GM12878 (cell line): ENCODE measurements around the gene ITSN1. TPM values are rescaled to one million over a fixed set of nuclear protein-coding genes. Genes with fewer than 3 reads are reported as not detected.

Experiments used
- ATAC-seq: fragments of 200-7000 bp; cut with Tn5 transposase; 3 replicates; pipeline ENCODE4 v1.9.1; 2020; ENCODE audit warnings: mild to moderate bottlenecking, moderate library complexity
- BruUV-seq: library from RNA; stranded (reverse); fragments of 400-500 nt; replicated peaks from 2 replicates; lab custom pipeline; 2021; lab: Mats Ljungman, UMichigan
- CTCF ChIA-PET: fragments of 300-600 bp; sonication (Branson Sonifier 250); formaldehyde crosslinking; extraction: SDS; loops from one replicate; lab custom pipeline; 2021; ENCODE audit warnings: inconsistent platforms; lab: Yijun Ruan, JAX
- POLR2A ChIA-PET: fragments of 350-600 bp; formaldehyde crosslinking; extraction: SDS; loops from one replicate; lab custom pipeline; 2021; ENCODE audit warnings: inconsistent platforms; lab: Charles Lee
- RAD21 ChIA-PET: fragments of 300-600 bp; sonication (Branson Sonifier 250); formaldehyde crosslinking; loops from one replicate; lab custom pipeline; 2023; ENCODE audit warnings: antibody characterized with exemption; ENCODE audit not compliant: unreplicated experiment; lab: Charles Lee
- SMC1A ChIA-PET: fragments of 300-600 bp; sonication (Branson Sonifier 250); formaldehyde crosslinking; loops from one replicate; lab custom pipeline; 2023; ENCODE audit not compliant: unreplicated experiment, uncharacterized antibody; lab: Charles Lee
- DNase-seq: peaks from one replicate; pipeline ENCODE4 v3.0.0-alpha.2; 2011; ENCODE audit warnings: low read depth, low spot score
- FAIRE-seq: peaks from 3 replicates; lab custom pipeline; 2011; peaks lifted over from hg19 to GRCh38; lab: Jason Lieb, UNC
- H2AFZ ChIP-seq: 2 replicates; pipeline ENCODE4 v1.6.0; 2011; ENCODE audit warnings: low read depth, low read length, control low read depth; ENCODE audit not compliant: control insufficient read depth
- H3K27ac ChIP-seq: 2 replicates; pipeline ENCODE4 v1.5.1; 2011; ENCODE audit warnings: control low read depth; ENCODE audit not compliant: control insufficient read depth, insufficient read depth
- H3K27me3 ChIP-seq, 2 experiments: replicated peaks in 1 of 2; 2 replicates each; pipeline versions ENCODE4 v1.6.0 to v1.6.1; 2011; ENCODE audit warnings: low read length in 1 of 2; ENCODE audit not compliant: control insufficient read depth in 2 of 2, insufficient read depth in 2 of 2
- H3K36me3 ChIP-seq, 2 experiments: 2 replicates each; pipeline ENCODE4 v1.5.1; 2011; ENCODE audit warnings: low read length in 1 of 2; ENCODE audit not compliant: control insufficient read depth in 2 of 2, insufficient read depth in 2 of 2
- H3K4me1 ChIP-seq: 2 replicates; pipeline ENCODE4 v1.6.1; 2011; ENCODE audit warnings: mild to moderate bottlenecking, low read length, moderate library complexity, mixed read lengths; ENCODE audit not compliant: control insufficient read depth, insufficient read depth
- H3K4me2 ChIP-seq: 2 replicates; pipeline ENCODE4 v1.6.0; 2011; ENCODE audit warnings: control low read depth; ENCODE audit not compliant: control insufficient read depth, insufficient read depth
- H3K4me3 ChIP-seq: fragments of 200-600 bp; sonication (generic); 2 replicates; pipeline ENCODE4 v1.5.1; 2016
- H3K79me2 ChIP-seq: 2 replicates; pipeline ENCODE4 v1.6.0; 2011; ENCODE audit warnings: low read length; ENCODE audit not compliant: control insufficient read depth, insufficient read depth
- H3K9ac ChIP-seq: 2 replicates; pipeline ENCODE4 v1.8.0; 2011; ENCODE audit warnings: low read length, control low read depth, mixed read lengths; ENCODE audit not compliant: control insufficient read depth, insufficient read depth
- H3K9me3 ChIP-seq: replicated peaks from 3 replicates; pipeline ENCODE4 v1.5.1; 2011; ENCODE audit warnings: mild to moderate bottlenecking, low read length; ENCODE audit not compliant: control insufficient read depth, insufficient read depth
- H4K20me1 ChIP-seq: 2 replicates; pipeline ENCODE4 v1.6.0; 2011; ENCODE audit not compliant: control insufficient read depth, insufficient read depth
- CREB1 ChIP-seq: IDR thresholded peaks from 2 replicates; pipeline ENCODE4 v1.6.1; 2012; ENCODE audit warnings: low read depth, mild to moderate bottlenecking, inconsistent platforms
- EP300 ChIP-seq, 2 experiments: fragments of 150-350 bp in 1 of 2; IDR thresholded peaks; 2 replicates each; pipeline ENCODE4 v1.6.1; 2011 to 2012; ENCODE audit warnings: low read depth in 2 of 2, low read length in 2 of 2, borderline replicate concordance in 1 of 2, improper control_type of control experiment in 1 of 2, inconsistent platforms in 1 of 2; ENCODE audit not compliant: control insufficient read depth in 1 of 2
- NFYA ChIP-seq: IDR thresholded peaks from 2 replicates; pipeline ENCODE4 v1.6.1; 2011; ENCODE audit warnings: low read depth, mild to moderate bottlenecking, low read length, improper control_type of control experiment, borderline replicate concordance
- SMC3 ChIP-seq: IDR thresholded peaks from 2 replicates; pipeline ENCODE4 v1.6.1; 2011; ENCODE audit warnings: low read length, improper control_type of control experiment, borderline replicate concordance
- WGBS: methylation state at CpG from one replicate; pipeline ENCODE4 v1.1.6; 2016; ENCODE audit warnings: low lambda C conversion rate; ENCODE audit not compliant: insufficient replicate concordance, insufficient coverage; ENCODE audit errors: missing lambda C conversion rate; 5-methylcytosine and 5-hydroxymethylcytosine counted together
- in situ Hi-C: fragments of 300-500 bp; cut with MboI; formaldehyde crosslinking; loops from 9 replicates; pipeline ENCODE4 v1.14.3; 2018; ENCODE audit warnings: mixed read lengths
- intact Hi-C: fragments of 100-400 bp; cut with micrococcal nuclease; formaldehyde crosslinking; loops from one replicate; pipeline ENCODE4 v1.14.2; 2022; ENCODE audit not compliant: unreplicated experiment
- polyA plus RNA-seq, 11 experiments: library from polyadenylated mRNA; depleted of rRNA in 4 of 11; unstranded in 6 of 11; stranded (reverse) in 5 of 11; fragments of >200 nt; fragmentation: Nextera tagmentation in 4 of 11; fragmentation: Illumina TruSeq in 1 of 11; extraction: Ambion mirVana in 4 of 11; extraction: Trizol in 1 of 11; gene quantifications; 1 replicate in 1 of 11; 2 replicates in 10 of 11; pipeline versions ENCODE4 v1.2.1 to v1.2.3, GENCODE V29; 2011 to 2016; ENCODE audit warnings: inconsistent platforms in 2 of 11, missing spikeins in 2 of 11, low read depth in 1 of 11
- total RNA-seq, 4 experiments: library from RNA; depleted of rRNA in 3 of 4; stranded (reverse); fragments of >200 nt in 3 of 4; fragmentation: Illumina TruSeq in 1 of 4; extraction: Trizol in 1 of 4; gene quantifications; 2 replicates each; pipeline versions ENCODE4 v1.2.1 to v1.2.3, GENCODE V29; 2013 to 2021
- TF ChIP-seq, protein P1 (sequence below): IDR thresholded peaks from 2 replicates; pipeline ENCODE4 v1.6.1; 2012; ENCODE audit warnings: mild to moderate bottlenecking, low read depth, low read length
- TF ChIP-seq, protein P2 (sequence below): fragments of 150-350 bp; IDR thresholded peaks from 2 replicates; pipeline ENCODE4 v1.6.1; 2016; ENCODE audit warnings: low read depth, low read length
- TF ChIP-seq, protein P3 (sequence below), 3 experiments: IDR thresholded peaks in 2 of 3; conservative IDR thresholded peaks in 1 of 3; 2 replicates each; pipeline ENCODE4 v1.5.1; 2011; ENCODE audit warnings: low read depth in 3 of 3, low read length in 3 of 3, mild to moderate bottlenecking in 3 of 3, control low read depth in 2 of 3, moderate library complexity in 2 of 3, inconsistent platforms in 1 of 3, mixed read lengths in 1 of 3; ENCODE audit not compliant: control insufficient read depth in 2 of 3, insufficient read depth in 1 of 3; ENCODE audit errors: extremely low read depth in 1 of 3
- TF ChIP-seq, protein P4 (sequence below): fragments of 450-650 bp; IDR thresholded peaks from 2 replicates; pipeline ENCODE4 v1.6.1; 2018; ENCODE audit warnings: borderline replicate concordance, mild to moderate bottlenecking; ENCODE audit not compliant: partially characterized antibody

The ITSN1 gene
- total and polyA plus RNA-seq, 10 of the 15 experiments (the other 5 are each of a cell fraction or from before 2014, with no cell fraction given): 0.89 to 10.6 (median 4.8) TPM

DNA sequence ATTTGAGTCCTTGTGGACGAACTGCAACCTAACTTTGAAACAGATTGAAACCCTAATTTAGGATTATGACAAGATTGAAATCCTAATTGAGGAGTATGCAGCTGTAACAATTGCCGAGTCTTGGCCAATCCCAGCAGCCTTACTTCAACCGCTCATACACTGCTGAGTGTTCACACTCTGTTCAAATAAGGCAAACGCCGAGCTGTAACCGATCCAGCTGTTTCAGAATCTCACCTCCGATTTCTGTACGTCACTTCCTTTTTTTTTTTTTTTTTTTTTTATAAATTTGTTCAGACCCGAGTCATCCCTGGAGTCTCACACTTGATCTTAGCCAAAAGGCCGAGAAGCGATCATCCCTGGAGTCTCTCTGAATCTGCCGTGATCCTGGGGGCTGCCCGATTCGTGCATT is 295.6 kb downstream of the ITSN1 start (continued):
- TF ChIP-seq, protein P1, sequence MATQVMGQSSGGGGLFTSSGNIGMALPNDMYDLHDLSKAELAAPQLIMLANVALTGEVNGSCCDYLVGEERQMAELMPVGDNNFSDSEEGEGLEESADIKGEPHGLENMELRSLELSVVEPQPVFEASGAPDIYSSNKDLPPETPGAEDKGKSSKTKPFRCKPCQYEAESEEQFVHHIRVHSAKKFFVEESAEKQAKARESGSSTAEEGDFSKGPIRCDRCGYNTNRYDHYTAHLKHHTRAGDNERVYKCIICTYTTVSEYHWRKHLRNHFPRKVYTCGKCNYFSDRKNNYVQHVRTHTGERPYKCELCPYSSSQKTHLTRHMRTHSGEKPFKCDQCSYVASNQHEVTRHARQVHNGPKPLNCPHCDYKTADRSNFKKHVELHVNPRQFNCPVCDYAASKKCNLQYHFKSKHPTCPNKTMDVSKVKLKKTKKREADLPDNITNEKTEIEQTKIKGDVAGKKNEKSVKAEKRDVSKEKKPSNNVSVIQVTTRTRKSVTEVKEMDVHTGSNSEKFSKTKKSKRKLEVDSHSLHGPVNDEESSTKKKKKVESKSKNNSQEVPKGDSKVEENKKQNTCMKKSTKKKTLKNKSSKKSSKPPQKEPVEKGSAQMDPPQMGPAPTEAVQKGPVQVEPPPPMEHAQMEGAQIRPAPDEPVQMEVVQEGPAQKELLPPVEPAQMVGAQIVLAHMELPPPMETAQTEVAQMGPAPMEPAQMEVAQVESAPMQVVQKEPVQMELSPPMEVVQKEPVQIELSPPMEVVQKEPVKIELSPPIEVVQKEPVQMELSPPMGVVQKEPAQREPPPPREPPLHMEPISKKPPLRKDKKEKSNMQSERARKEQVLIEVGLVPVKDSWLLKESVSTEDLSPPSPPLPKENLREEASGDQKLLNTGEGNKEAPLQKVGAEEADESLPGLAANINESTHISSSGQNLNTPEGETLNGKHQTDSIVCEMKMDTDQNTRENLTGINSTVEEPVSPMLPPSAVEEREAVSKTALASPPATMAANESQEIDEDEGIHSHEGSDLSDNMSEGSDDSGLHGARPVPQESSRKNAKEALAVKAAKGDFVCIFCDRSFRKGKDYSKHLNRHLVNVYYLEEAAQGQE: no peak

DNA sequence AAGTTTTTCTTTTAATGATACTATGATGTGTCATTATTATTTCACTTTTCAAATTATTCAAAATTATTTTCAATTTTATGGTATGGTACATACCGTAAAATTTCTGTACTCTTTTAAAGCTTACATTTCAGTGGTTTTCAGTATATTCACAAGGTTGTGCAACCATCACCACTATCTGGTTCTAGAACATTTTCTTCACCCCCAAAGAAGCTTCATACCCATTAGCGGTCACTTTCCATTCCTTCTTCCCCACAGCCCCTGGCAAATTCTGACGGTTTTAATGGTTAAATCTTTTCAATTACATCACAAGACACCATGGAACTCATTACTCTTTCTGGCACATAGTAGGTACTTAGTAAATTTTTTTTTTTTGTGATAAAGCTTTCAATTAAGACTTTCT is 296.1 kb downstream of the ITSN1 start:
- ChIA-PET RAD21 (interaction anchor here (0.7 to 5.0 kb wide), 5 partner anchors 10 to 385 kb away, joined by 3 to 35 read pairs (median 4); no protein-coding TSS in a partner anchor), SMC1A (interaction anchor here (0.6 to 4.1 kb wide), 11 partner anchors 8 to 172 kb away, joined by 3 to 30 read pairs (median 4); no protein-coding TSS in a partner anchor), POLR2A (interaction anchor here (0.8 to 3.3 kb wide), 4 partner anchors 9 to 94 kb away, joined by 3 to 28 read pairs (median 4); partner anchors contain the start of gene ATP5PO), CTCF (interaction anchor here (1.4 to 7.1 kb wide), 4 partner anchors 10 to 410 kb away, joined by 3 to 59 read pairs (median 6); no protein-coding TSS in a partner anchor)
- TSS peak; percentile 92 for BruUV-seq
- Histone ChIP-seq H3K79me2 (no peaks in the 10 kb centered on the region), H3K4me3 (no peak overlapping the region), H4K20me1 (no peaks in the 10 kb centered on the region), H3K9ac (no peak overlapping the region), H3K4me1 (peaks cover 9% of the 10 kb centered on the region), H3K27me3 (no peaks in the 10 kb centered on the region), H3K27ac (no peak overlapping the region), H3K4me2 (peak overlapping the region; percentile 46; the same call in 1 of the 2 replicates), H3K36me3 (no peaks in the 10 kb centered on the region), H2AFZ (peak overlapping the region; percentile 82; the same call in 1 of the 2 replicates), H3K9me3 (no peaks in the 10 kb centered on the region; the same call in 2 of the 3 replicates)
- whole genome bisulfite sequencing: 66% methylated on average over 3 of the region's 3 CpGs
- ATAC-seq: no peak
- no peak for DNase-seq
- FAIRE-seq: no peak
- in situ Hi-C loops (no loop called here), intact Hi-C loops (no loop called here)
- TF ChIP-seq SMC3: no peak
- TF ChIP-seq, protein P2, sequence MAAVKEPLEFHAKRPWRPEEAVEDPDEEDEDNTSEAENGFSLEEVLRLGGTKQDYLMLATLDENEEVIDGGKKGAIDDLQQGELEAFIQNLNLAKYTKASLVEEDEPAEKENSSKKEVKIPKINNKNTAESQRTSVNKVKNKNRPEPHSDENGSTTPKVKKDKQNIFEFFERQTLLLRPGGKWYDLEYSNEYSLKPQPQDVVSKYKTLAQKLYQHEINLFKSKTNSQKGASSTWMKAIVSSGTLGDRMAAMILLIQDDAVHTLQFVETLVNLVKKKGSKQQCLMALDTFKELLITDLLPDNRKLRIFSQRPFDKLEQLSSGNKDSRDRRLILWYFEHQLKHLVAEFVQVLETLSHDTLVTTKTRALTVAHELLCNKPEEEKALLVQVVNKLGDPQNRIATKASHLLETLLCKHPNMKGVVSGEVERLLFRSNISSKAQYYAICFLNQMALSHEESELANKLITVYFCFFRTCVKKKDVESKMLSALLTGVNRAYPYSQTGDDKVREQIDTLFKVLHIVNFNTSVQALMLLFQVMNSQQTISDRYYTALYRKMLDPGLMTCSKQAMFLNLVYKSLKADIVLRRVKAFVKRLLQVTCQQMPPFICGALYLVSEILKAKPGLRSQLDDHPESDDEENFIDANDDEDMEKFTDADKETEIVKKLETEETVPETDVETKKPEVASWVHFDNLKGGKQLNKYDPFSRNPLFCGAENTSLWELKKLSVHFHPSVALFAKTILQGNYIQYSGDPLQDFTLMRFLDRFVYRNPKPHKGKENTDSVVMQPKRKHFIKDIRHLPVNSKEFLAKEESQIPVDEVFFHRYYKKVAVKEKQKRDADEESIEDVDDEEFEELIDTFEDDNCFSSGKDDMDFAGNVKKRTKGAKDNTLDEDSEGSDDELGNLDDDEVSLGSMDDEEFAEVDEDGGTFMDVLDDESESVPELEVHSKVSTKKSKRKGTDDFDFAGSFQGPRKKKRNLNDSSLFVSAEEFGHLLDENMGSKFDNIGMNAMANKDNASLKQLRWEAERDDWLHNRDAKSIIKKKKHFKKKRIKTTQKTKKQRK: no peak
- no peak for TF ChIP-seq CREB1
- TF ChIP-seq NFYA: no peak
- TF ChIP-seq EP300 (IDR thresholded peaks at IDR 0.05; ENCODE audit: borderline replicate concordance in 1 of 2, control insufficient read depth in 1 of 2, low read depth in 2 of 2, low read length in 2 of 2): no peak
- TF ChIP-seq, protein P3, sequence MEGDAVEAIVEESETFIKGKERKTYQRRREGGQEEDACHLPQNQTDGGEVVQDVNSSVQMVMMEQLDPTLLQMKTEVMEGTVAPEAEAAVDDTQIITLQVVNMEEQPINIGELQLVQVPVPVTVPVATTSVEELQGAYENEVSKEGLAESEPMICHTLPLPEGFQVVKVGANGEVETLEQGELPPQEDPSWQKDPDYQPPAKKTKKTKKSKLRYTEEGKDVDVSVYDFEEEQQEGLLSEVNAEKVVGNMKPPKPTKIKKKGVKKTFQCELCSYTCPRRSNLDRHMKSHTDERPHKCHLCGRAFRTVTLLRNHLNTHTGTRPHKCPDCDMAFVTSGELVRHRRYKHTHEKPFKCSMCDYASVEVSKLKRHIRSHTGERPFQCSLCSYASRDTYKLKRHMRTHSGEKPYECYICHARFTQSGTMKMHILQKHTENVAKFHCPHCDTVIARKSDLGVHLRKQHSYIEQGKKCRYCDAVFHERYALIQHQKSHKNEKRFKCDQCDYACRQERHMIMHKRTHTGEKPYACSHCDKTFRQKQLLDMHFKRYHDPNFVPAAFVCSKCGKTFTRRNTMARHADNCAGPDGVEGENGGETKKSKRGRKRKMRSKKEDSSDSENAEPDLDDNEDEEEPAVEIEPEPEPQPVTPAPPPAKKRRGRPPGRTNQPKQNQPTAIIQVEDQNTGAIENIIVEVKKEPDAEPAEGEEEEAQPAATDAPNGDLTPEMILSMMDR (IDR thresholded peaks at IDR 0.05 in 2 of 3, conservative IDR thresholded peaks at IDR 0.05 in 1 of 3; ENCODE audit: control insufficient read depth in 2 of 3, extremely low read depth in 1 of 3, insufficient read depth in 1 of 3, low read depth in 3 of 3, low read length in 3 of 3): no peak
- TF ChIP-seq, protein P4, sequence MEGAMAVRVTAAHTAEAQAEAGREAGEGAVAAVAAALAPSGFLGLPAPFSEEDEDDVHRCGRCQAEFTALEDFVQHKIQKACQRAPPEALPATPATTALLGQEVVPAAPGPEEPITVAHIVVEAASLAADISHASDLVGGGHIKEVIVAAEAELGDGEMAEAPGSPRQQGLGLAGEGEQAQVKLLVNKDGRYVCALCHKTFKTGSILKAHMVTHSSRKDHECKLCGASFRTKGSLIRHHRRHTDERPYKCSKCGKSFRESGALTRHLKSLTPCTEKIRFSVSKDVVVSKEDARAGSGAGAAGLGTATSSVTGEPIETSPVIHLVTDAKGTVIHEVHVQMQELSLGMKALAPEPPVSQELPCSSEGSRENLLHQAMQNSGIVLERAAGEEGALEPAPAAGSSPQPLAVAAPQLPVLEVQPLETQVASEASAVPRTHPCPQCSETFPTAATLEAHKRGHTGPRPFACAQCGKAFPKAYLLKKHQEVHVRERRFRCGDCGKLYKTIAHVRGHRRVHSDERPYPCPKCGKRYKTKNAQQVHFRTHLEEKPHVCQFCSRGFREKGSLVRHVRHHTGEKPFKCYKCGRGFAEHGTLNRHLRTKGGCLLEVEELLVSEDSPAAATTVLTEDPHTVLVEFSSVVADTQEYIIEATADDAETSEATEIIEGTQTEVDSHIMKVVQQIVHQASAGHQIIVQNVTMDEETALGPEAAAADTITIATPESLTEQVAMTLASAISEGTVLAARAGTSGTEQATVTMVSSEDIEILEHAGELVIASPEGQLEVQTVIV: no peak
